ENCODE data around the gene TNFAIP1. TPM values are rescaled to one million over a fixed set of nuclear protein-coding genes. Genes with fewer than 3 reads are reported as not detected.

The TNFAIP1 gene
- total and polyA plus RNA-seq, 9 donors = 13.4 to 37.9 (median 31.5) TPM

DNA sequence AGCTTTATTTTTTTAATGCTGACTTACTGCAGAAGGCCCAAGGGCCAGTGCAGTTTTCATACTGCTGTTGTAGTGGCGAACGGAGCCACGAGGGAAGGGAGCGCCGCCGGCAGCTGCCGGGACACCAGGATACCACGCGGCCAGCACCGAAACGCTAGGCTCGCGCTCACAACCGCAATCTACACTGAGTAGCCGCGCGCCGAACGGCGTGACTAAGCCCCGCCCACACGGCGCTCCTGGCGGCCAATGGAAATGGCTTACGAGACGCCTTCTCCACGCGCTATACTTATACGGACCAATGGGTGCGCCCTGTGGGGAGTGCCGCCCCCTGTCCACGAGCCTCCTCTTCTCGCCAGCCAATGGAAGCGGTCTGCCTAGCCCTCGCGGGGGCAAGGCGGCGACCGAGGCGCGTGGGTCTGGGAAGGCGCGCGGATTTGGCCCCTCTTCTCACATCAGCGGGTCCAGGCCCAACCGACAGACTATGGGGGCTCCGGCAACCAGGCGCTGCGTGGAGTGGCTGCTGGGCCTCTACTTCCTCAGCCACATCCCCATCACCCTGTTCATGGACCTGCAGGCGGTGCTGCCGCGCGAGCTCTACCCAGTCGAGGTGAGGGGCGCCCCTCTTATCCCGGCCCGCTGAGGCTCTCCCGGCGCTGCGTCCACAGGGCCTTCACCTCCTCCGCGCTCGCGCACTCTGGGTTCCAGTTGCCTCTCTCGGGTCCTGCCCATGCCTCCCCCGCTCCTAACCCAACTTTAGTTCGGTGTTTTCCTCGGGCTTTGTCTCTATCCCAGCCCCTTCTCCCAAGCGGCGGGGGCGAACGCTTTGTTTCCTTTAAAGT, 16.6 kb upstream of the TNFAIP1 start, which contains the start of gene TMEM97:
Gene TMEM97, plus strand, starts transcription at position 442 of the 839 bp plus-strand sequence. Its CDS starts 40 bp downstream, at position 482.
- peak within 1 kb of the TSS; percentile 50 for H3K4me3 ChIP-seq
- no peaks in the 10 kb centered on the region for H3K9me3 ChIP-seq
- TF ChIP-seq POLR2A (IDR thresholded peaks at IDR 0.05) (no peak), CTCF (IDR thresholded peaks at IDR 0.05) (peak; percentile 8 to 27 (median 14))
- WGBS, 3 donors = 0 to 1% (median 0%) methylated on average over 50 to 72 of the region's 72 CpGs
- intact Hi-C loops (cut with DNase I) = no loop called here
- peaks cover 6% of the 10 kb centered on the region for H3K4me1 ChIP-seq (ENCODE audit: insufficient read depth)
- DNase-seq = peak; percentile 92 to 97 (median 95)
- H3K36me3 ChIP-seq = no peaks in the 10 kb centered on the region
- H3K27me3 ChIP-seq = no peaks in the 10 kb centered on the region
- H3K27ac ChIP-seq = peak within 1 kb of the TSS in 1 of 2 donors; percentile 62

DNA sequence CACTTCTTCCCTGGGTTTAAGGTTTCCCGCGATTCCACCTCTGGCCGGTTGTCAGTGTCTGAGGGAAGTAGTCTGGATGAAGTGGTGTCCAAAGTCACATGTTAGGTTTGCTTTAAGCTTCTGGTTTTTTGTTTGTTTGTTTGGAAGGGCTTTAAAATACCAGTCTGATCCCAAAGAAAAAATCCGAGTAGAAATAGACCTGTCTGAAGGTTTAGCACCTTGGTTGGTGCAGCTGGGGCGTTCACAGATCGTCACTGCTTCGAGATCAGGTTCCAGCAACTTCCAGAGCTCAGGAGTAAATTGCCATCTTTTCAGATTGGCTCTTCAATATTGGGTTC, 16.0 kb upstream of the TNFAIP1 start:
- TF ChIP-seq CTCF (IDR thresholded peaks at IDR 0.05) = no peak
- no peak for TF ChIP-seq EP300 (IDR thresholded peaks at IDR 0.05)
- TF ChIP-seq POLR2A (IDR thresholded peaks at IDR 0.05) = no peak
- Histone ChIP-seq H3K4me3 (peak overlapping the region; percentile 50), H3K27me3 (no peaks in the 10 kb centered on the region), H3K27ac (peak overlapping the region in 1 of 2 donors; percentile 62), H3K9me3 (no peaks in the 10 kb centered on the region), H3K4me1 (ENCODE audit: insufficient read depth) (peaks cover 6% of the 10 kb centered on the region), H3K36me3 (no peaks in the 10 kb centered on the region)
- 1 to 2% (median 1%) methylated on average over 7 of the region's 7 CpGs for WGBS, 3 donors
- intact Hi-C loops (cut with DNase I) = no loop called here
- no peak for DNase-seq

- Histone ChIP-seq H3K27me3 (no peaks in the 10 kb centered on the region), H3K9me3 (no peaks in the 10 kb centered on the region), H3K36me3 (no peaks in the 10 kb centered on the region), H3K4me3 (no peak overlapping the region), H3K27ac (no peak overlapping the region), H3K4me1 (ENCODE audit: insufficient read depth) (peaks cover 6% of the 10 kb centered on the region)
- TF ChIP-seq EP300 (IDR thresholded peaks at IDR 0.05) (no peak), CTCF (IDR thresholded peaks at IDR 0.05) (no peak), POLR2A (IDR thresholded peaks at IDR 0.05) (no peak)
- 60 to 66% (median 66%) methylated on average over 8 of the region's 8 CpGs for WGBS, 3 donors
- intact Hi-C loops (cut with DNase I) = loop anchor here in 1 of 4 donors (10.0 kb wide), 1 partner anchor 286 kb away; no protein-coding TSS in a partner anchor
- no peak for DNase-seq
Observed at GRCh38 chr17:28320215-28321061, 15.1 kb upstream of the TNFAIP1 start.

DNA sequence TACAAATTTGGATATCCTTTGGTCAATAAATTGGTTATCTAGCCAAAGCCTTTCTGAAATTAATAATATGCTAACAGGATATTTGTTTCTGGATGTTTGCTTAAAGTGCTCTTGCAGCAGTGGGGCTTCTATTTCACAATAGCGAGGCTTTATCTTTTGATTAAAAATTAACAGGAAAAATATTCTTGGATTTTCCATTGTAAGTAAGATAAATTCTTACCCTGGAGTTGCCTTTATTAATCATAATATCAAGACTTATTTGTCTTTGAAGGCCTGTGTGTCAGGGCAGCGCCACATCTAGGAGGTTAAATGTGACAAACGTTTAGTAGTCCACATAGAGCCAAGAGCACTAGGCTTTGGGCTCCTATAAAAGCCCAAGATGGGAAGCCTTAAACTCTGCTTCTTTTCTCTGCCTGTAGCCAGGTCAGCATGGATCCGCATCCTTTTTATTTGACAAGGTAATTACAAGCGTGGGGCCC, 11.3 kb upstream of the TNFAIP1 start:
- Histone ChIP-seq H3K4me3 (no peak overlapping the region), H3K27me3 (no peaks in the 10 kb centered on the region), H3K9me3 (no peaks in the 10 kb centered on the region), H3K36me3 (no peaks in the 10 kb centered on the region), H3K27ac (no peak overlapping the region), H3K4me1 (ENCODE audit: insufficient read depth) (peaks cover 2% of the 10 kb centered on the region)
- 83 to 87% (median 84%) methylated on average over 5 of the region's 5 CpGs for WGBS, 3 donors
- DNase-seq = no peak
- intact Hi-C loops (cut with DNase I) = loop anchor here in 1 of 4 donors (10.0 kb wide), 1 partner anchor 290 kb away; no protein-coding TSS in a partner anchor
- TF ChIP-seq CTCF (IDR thresholded peaks at IDR 0.05) (no peak), EP300 (IDR thresholded peaks at IDR 0.05) (no peak), POLR2A (IDR thresholded peaks at IDR 0.05) (no peak)
